Measurements from ENCODE around the gene NBL1.

The NBL1 gene

GRCh38 chr1:19647643-19648042 lies 3.5 kb downstream of the NBL1 start:
- DNase-seq, result no peak

GRCh38 chr1:19648239-19648638 lies 4.1 kb downstream of the NBL1 start:
- no peak for DNase-seq

GRCh38 chr1:19648689-19649088 lies 4.6 kb downstream of the NBL1 start:
- no peak for DNase-seq

GRCh38 chr1:19650416-19651140 lies 6.5 kb downstream of the NBL1 start:
- DNase-seq, result no peak

- peak; percentile 38 to 44 for DNase-seq
Observed at GRCh38 chr1:19651141-19651737, 7.1 kb downstream of the NBL1 start.

- DNase-seq, result no peak
Observed at GRCh38 chr1:19654386-19654785, 10.3 kb downstream of the NBL1 start.

- DNase-seq, result no peak
Observed at GRCh38 chr1:19654886-19655717, 11.0 kb downstream of the NBL1 start.

- DNase-seq, result no peak
Observed at GRCh38 chr1:19655718-19656080, 11.6 kb downstream of the NBL1 start.

- no peak for DNase-seq
Observed at GRCh38 chr1:19656134-19656779, 12.1 kb downstream of the NBL1 start.

- no peak for DNase-seq
Observed at GRCh38 chr1:19656780-19657466, 12.8 kb downstream of the NBL1 start.

- DNase-seq, result no peak
Observed at GRCh38 chr1:19657511-19657910, 13.4 kb downstream of the NBL1 start.

- no peak for DNase-seq
Observed at GRCh38 chr1:19658186-19658585, 14.1 kb downstream of the NBL1 start.

- peak; percentile 36 to 54 for DNase-seq
Observed at GRCh38 chr1:19661721-19662228, 17.7 kb downstream of the NBL1 start.

- no peak for DNase-seq
Observed at GRCh38 chr1:19662313-19662712, 18.2 kb downstream of the NBL1 start.

GRCh38 chr1:19664453-19665185 lies 20.5 kb downstream of the NBL1 start, which contains the start of gene HTR6:
Gene HTR6, plus strand, starts transcription at chr1:19664875. Its CDS starts 879 bp downstream, at chr1:19665754.
- peak in 1 of 2 donors; percentile 38 for DNase-seq

GRCh38 chr1:19665186-19665495 lies 21.0 kb downstream of the NBL1 start:
- no peak for DNase-seq

- no peak for DNase-seq
Observed at GRCh38 chr1:19665496-19666465, 21.7 kb downstream of the NBL1 start.

GRCh38 chr1:19668888-19669287 lies 24.8 kb downstream of the NBL1 start:
- DNase-seq, result no peak

GRCh38 chr1:19670787-19671186 lies 26.7 kb downstream of the NBL1 start:
- no peak for DNase-seq

GRCh38 chr1:19672237-19672636 lies 28.1 kb downstream of the NBL1 start:
- DNase-seq, result no peak

GRCh38 chr1:19675797-19676196 lies 31.7 kb downstream of the NBL1 start:
- no peak for DNase-seq
